Neural cell (in vitro differentiated cells): ENCODE data around the gene SGCE.

Experiments used
- EP300 ChIP-seq: fragments of 450-650 bp; conservative IDR thresholded peaks from 2 replicates; pipeline ENCODE4 v1.6.1; 2014; ENCODE audit warnings: antibody characterized with exemption, mild to moderate bottlenecking, moderate library complexity; ENCODE audit not compliant: poor library complexity, severe bottlenecking
- EZH2 ChIP-seq: fragments of 200-600, 300-800 bp; shearing (Covaris generic), sonication (generic); IDR thresholded peaks from 2 replicates; pipeline ENCODE4 v1.6.1; 2014; ENCODE audit warnings: antibody characterized with exemption, low read length, borderline replicate concordance, mild to moderate bottlenecking; ENCODE audit not compliant: insufficient read depth, poor library complexity, severe bottlenecking
- MXI1 ChIP-seq: fragments of 450-650 bp; conservative IDR thresholded peaks from 2 replicates; pipeline ENCODE4 v1.6.1; 2014; ENCODE audit warnings: antibody characterized with exemption, mild to moderate bottlenecking; ENCODE audit not compliant: poor library complexity, severe bottlenecking
- POLR2AphosphoS5 ChIP-seq: IDR thresholded peaks from 2 replicates; pipeline ENCODE4 v1.6.1; 2012
- TAF1 ChIP-seq: IDR thresholded peaks from 2 replicates; pipeline ENCODE4 v1.6.1; 2012; ENCODE audit warnings: low read depth
- TF ChIP-seq, protein P1 (sequence below): fragments of 450-650 bp; IDR thresholded peaks from 2 replicates; pipeline ENCODE4 v1.5.1; 2014; ENCODE audit warnings: antibody characterized with exemption, mild to moderate bottlenecking, moderate library complexity; ENCODE audit not compliant: poor library complexity, severe bottlenecking
- TF ChIP-seq, protein P2 (sequence below): IDR thresholded peaks from 2 replicates; pipeline ENCODE4 v1.6.1; 2012; ENCODE audit warnings: borderline replicate concordance

DNA sequence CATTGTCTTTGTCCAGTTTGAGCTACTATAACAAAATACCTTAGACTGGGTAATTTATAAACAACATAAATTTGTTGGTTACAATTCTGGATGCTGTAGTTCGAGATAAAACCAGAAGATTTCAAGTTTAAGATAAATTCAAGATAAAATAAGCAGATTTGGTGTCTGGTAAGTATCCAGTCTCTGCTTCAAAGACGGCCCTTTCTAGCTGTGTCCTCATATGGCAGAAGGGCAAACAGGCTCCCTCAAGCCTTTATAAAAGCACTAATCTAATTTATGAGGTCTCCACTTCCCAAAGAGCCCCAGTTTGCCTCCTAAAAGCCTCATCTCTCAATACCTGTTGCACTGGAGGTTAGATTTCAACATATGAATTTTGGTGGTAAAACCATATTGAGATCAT is 31.1 kb upstream of the SGCE start:
- TF ChIP-seq, protein P1, sequence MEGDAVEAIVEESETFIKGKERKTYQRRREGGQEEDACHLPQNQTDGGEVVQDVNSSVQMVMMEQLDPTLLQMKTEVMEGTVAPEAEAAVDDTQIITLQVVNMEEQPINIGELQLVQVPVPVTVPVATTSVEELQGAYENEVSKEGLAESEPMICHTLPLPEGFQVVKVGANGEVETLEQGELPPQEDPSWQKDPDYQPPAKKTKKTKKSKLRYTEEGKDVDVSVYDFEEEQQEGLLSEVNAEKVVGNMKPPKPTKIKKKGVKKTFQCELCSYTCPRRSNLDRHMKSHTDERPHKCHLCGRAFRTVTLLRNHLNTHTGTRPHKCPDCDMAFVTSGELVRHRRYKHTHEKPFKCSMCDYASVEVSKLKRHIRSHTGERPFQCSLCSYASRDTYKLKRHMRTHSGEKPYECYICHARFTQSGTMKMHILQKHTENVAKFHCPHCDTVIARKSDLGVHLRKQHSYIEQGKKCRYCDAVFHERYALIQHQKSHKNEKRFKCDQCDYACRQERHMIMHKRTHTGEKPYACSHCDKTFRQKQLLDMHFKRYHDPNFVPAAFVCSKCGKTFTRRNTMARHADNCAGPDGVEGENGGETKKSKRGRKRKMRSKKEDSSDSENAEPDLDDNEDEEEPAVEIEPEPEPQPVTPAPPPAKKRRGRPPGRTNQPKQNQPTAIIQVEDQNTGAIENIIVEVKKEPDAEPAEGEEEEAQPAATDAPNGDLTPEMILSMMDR = no peak
- TF ChIP-seq EZH2 (no peak), POLR2AphosphoS5 (no peak), EP300 (no peak), MXI1 (no peak), TAF1 (no peak)
- TF ChIP-seq, protein P2, sequence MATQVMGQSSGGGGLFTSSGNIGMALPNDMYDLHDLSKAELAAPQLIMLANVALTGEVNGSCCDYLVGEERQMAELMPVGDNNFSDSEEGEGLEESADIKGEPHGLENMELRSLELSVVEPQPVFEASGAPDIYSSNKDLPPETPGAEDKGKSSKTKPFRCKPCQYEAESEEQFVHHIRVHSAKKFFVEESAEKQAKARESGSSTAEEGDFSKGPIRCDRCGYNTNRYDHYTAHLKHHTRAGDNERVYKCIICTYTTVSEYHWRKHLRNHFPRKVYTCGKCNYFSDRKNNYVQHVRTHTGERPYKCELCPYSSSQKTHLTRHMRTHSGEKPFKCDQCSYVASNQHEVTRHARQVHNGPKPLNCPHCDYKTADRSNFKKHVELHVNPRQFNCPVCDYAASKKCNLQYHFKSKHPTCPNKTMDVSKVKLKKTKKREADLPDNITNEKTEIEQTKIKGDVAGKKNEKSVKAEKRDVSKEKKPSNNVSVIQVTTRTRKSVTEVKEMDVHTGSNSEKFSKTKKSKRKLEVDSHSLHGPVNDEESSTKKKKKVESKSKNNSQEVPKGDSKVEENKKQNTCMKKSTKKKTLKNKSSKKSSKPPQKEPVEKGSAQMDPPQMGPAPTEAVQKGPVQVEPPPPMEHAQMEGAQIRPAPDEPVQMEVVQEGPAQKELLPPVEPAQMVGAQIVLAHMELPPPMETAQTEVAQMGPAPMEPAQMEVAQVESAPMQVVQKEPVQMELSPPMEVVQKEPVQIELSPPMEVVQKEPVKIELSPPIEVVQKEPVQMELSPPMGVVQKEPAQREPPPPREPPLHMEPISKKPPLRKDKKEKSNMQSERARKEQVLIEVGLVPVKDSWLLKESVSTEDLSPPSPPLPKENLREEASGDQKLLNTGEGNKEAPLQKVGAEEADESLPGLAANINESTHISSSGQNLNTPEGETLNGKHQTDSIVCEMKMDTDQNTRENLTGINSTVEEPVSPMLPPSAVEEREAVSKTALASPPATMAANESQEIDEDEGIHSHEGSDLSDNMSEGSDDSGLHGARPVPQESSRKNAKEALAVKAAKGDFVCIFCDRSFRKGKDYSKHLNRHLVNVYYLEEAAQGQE = no peak
